Measurements from ENCODE around the gene NXT2. TPM values are rescaled to one million over a fixed set of nuclear protein-coding genes. Genes with fewer than 3 reads are reported as not detected.

The NXT2 gene
- total and polyA plus RNA-seq, 9 of the 15 experiments (the other 6 are each of a cell fraction or from before 2014, with no cell fraction given), result 6.1 to 29.6 (median 14.2) TPM

DNA sequence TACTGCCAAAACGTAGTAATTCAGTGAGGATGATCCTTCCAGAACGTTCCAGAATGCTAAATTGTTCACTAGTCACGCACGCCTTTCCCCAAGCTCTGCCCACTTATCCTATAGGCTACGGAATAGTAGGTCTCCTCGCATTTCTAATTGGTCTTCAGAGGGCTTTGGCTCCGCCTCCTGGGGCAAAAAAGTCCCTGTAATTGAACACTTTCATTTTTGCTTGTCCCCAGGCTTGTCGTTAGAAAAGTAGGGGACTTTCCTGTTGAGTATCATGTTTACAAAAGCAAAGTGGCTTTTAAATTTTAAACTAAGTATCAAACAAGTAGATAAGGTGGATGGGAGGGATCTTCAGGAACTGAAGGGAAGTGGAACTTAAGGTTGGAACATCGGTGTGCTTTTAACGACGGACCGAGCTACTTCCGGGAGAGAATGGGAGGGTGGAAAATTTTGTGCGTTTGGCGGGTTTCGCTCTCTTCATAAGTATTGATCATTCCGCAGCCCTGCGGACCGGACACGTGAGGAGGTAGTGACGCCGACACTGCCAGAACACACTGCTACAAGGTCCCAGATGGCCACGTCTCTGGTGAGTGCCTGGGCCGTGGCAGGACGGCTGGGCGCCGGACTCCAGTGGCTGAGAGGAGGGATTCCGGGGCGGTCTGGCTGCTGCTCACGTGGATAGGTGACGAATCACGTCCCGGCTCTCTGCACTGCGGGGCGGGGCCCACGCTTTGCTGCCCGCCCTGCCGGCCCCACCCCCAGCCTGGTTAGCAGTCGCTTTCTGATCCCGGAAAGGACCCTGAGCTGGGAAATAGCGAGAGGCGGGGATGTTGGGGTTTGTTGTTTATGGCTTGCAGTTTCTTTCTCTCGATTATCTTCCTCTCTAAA, at the start of gene NXT2 (continued):
- TF ChIP-seq ZC3H11A (IDR thresholded peaks at IDR 0.05; ENCODE audit: low read depth, low read length) (0 out of 2 replicates have a peak, but pooled peaks have one; percentile 72), FOXM1 (IDR thresholded peaks at IDR 0.05; ENCODE audit: low read depth) (no peak; the same call in 1 of the 2 replicates), FOXM1 (CRISPR knock-in tag; IDR thresholded peaks at IDR 0.05; ENCODE audit: low read depth) (no peak), GABPB1 (CRISPR knock-in tag; IDR thresholded peaks at IDR 0.05) (peak; percentile 97), DDX20 (tag; IDR thresholded peaks at IDR 0.05; ENCODE audit: low read depth) (no peak), POLR2B (IDR thresholded peaks at IDR 0.05; ENCODE audit: low read depth, partially characterized antibody) (peak; percentile 81), ESRRA (IDR thresholded peaks at IDR 0.05; ENCODE audit: borderline replicate concordance, low read depth) (no peak), CBX3 (IDR thresholded peaks at IDR 0.05; ENCODE audit: borderline replicate concordance in 1 of 2, low read length in 2 of 2) (peak in 1 of 2 experiments; percentile 54; a peak in 1 of 3 replicates), KLF10 (CRISPR knock-in tag; IDR thresholded peaks at IDR 0.05) (no peak), NFATC3 (IDR thresholded peaks at IDR 0.05) (peak; percentile 86; the same call in 1 of the 2 replicates), ZKSCAN1 (IDR thresholded peaks at IDR 0.05; ENCODE audit: low read depth, low read length) (no peak), CC2D1A (IDR thresholded peaks at IDR 0.05) (peak; percentile 54; the same call in 1 of the 2 replicates), ZNF785 (CRISPR knock-in tag; IDR thresholded peaks at IDR 0.05) (no peak), SMARCB1 (IDR thresholded peaks at IDR 0.05; ENCODE audit: insufficient read length, low read depth) (no peak), SNRNP70 (optimal IDR thresholded peaks at IDR 0.05; ENCODE audit: low read depth, low read length) (no peak), THRAP3 (IDR thresholded peaks at IDR 0.05; ENCODE audit: borderline replicate concordance) (peak; percentile 53; the same call in 1 of the 2 replicates)
- TF ChIP-seq, protein P1, sequence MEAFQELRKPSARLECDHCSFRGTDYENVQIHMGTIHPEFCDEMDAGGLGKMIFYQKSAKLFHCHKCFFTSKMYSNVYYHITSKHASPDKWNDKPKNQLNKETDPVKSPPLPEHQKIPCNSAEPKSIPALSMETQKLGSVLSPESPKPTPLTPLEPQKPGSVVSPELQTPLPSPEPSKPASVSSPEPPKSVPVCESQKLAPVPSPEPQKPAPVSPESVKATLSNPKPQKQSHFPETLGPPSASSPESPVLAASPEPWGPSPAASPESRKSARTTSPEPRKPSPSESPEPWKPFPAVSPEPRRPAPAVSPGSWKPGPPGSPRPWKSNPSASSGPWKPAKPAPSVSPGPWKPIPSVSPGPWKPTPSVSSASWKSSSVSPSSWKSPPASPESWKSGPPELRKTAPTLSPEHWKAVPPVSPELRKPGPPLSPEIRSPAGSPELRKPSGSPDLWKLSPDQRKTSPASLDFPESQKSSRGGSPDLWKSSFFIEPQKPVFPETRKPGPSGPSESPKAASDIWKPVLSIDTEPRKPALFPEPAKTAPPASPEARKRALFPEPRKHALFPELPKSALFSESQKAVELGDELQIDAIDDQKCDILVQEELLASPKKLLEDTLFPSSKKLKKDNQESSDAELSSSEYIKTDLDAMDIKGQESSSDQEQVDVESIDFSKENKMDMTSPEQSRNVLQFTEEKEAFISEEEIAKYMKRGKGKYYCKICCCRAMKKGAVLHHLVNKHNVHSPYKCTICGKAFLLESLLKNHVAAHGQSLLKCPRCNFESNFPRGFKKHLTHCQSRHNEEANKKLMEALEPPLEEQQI (IDR thresholded peaks at IDR 0.05), result peak; percentile 49; the same call in 1 of the 2 replicates
- TF ChIP-seq, protein P2, sequence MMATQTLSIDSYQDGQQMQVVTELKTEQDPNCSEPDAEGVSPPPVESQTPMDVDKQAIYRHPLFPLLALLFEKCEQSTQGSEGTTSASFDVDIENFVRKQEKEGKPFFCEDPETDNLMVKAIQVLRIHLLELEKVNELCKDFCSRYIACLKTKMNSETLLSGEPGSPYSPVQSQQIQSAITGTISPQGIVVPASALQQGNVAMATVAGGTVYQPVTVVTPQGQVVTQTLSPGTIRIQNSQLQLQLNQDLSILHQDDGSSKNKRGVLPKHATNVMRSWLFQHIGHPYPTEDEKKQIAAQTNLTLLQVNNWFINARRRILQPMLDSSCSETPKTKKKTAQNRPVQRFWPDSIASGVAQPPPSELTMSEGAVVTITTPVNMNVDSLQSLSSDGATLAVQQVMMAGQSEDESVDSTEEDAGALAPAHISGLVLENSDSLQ (IDR thresholded peaks at IDR 0.05), result peak; percentile 41; the same call in 1 of the 2 replicates
- TF ChIP-seq, protein P3, sequence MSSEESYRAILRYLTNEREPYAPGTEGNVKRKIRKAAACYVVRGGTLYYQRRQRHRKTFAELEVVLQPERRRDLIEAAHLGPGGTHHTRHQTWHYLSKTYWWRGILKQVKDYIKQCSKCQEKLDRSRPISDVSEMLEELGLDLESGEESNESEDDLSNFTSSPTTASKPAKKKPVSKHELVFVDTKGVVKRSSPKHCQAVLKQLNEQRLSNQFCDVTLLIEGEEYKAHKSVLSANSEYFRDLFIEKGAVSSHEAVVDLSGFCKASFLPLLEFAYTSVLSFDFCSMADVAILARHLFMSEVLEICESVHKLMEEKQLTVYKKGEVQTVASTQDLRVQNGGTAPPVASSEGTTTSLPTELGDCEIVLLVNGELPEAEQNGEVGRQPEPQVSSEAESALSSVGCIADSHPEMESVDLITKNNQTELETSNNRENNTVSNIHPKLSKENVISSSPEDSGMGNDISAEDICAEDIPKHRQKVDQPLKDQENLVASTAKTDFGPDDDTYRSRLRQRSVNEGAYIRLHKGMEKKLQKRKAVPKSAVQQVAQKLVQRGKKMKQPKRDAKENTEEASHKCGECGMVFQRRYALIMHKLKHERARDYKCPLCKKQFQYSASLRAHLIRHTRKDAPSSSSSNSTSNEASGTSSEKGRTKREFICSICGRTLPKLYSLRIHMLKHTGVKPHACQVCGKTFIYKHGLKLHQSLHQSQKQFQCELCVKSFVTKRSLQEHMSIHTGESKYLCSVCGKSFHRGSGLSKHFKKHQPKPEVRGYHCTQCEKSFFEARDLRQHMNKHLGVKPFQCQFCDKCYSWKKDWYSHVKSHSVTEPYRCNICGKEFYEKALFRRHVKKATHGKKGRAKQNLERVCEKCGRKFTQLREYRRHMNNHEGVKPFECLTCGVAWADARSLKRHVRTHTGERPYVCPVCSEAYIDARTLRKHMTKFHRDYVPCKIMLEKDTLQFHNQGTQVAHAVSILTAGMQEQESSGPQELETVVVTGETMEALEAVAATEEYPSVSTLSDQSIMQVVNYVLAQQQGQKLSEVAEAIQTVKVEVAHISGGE (CRISPR knock-in tag; IDR thresholded peaks at IDR 0.05), result peak; percentile 94 to 100 (median 98)
- TF ChIP-seq, protein P4, sequence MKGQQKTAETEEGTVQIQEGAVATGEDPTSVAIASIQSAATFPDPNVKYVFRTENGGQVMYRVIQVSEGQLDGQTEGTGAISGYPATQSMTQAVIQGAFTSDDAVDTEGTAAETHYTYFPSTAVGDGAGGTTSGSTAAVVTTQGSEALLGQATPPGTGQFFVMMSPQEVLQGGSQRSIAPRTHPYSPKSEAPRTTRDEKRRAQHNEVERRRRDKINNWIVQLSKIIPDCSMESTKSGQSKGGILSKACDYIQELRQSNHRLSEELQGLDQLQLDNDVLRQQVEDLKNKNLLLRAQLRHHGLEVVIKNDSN (CRISPR knock-in tag; IDR thresholded peaks at IDR 0.05), result peak; percentile 90
